DND-41 (cell line): Measurements from ENCODE around the gene ESRRB.

ENCODE experiments used
- ATAC-seq: fragments of 200-7000 bp; cut with Tn5 transposase; 3 replicates; pipeline ENCODE4 v1.9.1; 2021; ENCODE audit warnings: low read depth; ENCODE audit not compliant: insufficient read depth
- DNase-seq: peaks from one replicate; pipeline ENCODE4 v3.0.0-alpha.2; 2020
- H2AFZ ChIP-seq: 2 replicates; pipeline ENCODE4 v1.6.0; 2012; ENCODE audit warnings: low read depth, low read length
- H3K27ac ChIP-seq: 2 replicates; pipeline ENCODE4 v1.5.1; 2012; ENCODE audit warnings: low read length, inconsistent platforms
- H3K27me3 ChIP-seq: fragments of 200-600 bp; sonication (generic); 2 replicates; pipeline ENCODE4 v1.6.0; 2012; ENCODE audit warnings: low read length, mild to moderate bottlenecking, inconsistent platforms; ENCODE audit not compliant: insufficient read depth, poor library complexity
- H3K36me3 ChIP-seq: 2 replicates; pipeline ENCODE4 v1.5.1; 2012; ENCODE audit warnings: low read length, inconsistent platforms; ENCODE audit not compliant: insufficient read depth
- H3K4me1 ChIP-seq: 2 replicates; pipeline ENCODE4 v1.5.1; 2012; ENCODE audit warnings: mild to moderate bottlenecking, low read length; ENCODE audit not compliant: insufficient read depth
- H3K4me2 ChIP-seq: 2 replicates; pipeline ENCODE4 v1.6.0; 2012; ENCODE audit warnings: mild to moderate bottlenecking, moderate library complexity, low read length, inconsistent platforms; ENCODE audit not compliant: insufficient read depth
- H3K4me3 ChIP-seq, 2 experiments: fragments of 200-600 bp in 1 of 2; shearing (Covaris generic) in 1 of 2; 2 replicates each; pipeline ENCODE4 v1.5.1; 2012 to 2016; ENCODE audit warnings: inconsistent platforms in 2 of 2, low read length in 2 of 2, mild to moderate bottlenecking in 2 of 2, low read depth in 1 of 2, moderate library complexity in 1 of 2
- H3K79me2 ChIP-seq: 2 replicates; pipeline ENCODE4 v1.6.0; 2012; ENCODE audit warnings: low read length, inconsistent platforms; ENCODE audit not compliant: insufficient read depth
- H3K9ac ChIP-seq: 2 replicates; pipeline ENCODE4 v1.6.0; 2012; ENCODE audit warnings: low read depth, mild to moderate bottlenecking, inconsistent platforms, low read length, moderate library complexity
- H3K9me3 ChIP-seq: 2 replicates; pipeline ENCODE4 v1.5.1; 2012; ENCODE audit warnings: low read length, moderate library complexity, mild to moderate bottlenecking, inconsistent platforms; ENCODE audit not compliant: insufficient read depth, severe bottlenecking
- H4K20me1 ChIP-seq: 2 replicates; pipeline ENCODE4 v1.6.0; 2012; ENCODE audit warnings: low read length; ENCODE audit not compliant: insufficient read depth
- CTCF ChIP-seq: IDR thresholded peaks from 2 replicates; pipeline ENCODE4 v1.5.1; 2012; ENCODE audit warnings: borderline replicate concordance, low read length, moderate library complexity, mild to moderate bottlenecking; ENCODE audit not compliant: poor library complexity, severe bottlenecking; ENCODE audit errors: extremely low read depth
- EZH2 ChIP-seq: IDR thresholded peaks from 3 replicates; pipeline ENCODE4 v1.6.1; 2012; ENCODE audit warnings: borderline replicate concordance, low read depth, mild to moderate bottlenecking, moderate library complexity, low read length, inconsistent platforms; ENCODE audit not compliant: severe bottlenecking

Gene ESRRB

GRCh38 chr14:76465664-76466063, 89.7 kb downstream of the ESRRB start:
- ATAC-seq (no peak), DNase-seq (no peak)
- H3K27me3 ChIP-seq = no peaks in the 10 kb centered on the region
- no peak overlapping the region for H3K4me3 ChIP-seq
- no peak overlapping the region for H3K4me2 ChIP-seq
- no peaks in the 10 kb centered on the region for H3K36me3 ChIP-seq
- H4K20me1 ChIP-seq = no peaks in the 10 kb centered on the region
- no peaks in the 10 kb centered on the region for H3K9me3 ChIP-seq
- H2AFZ ChIP-seq = no peak overlapping the region
- TF ChIP-seq EZH2 (no peak), CTCF (no peak)
- H3K9ac ChIP-seq = no peak overlapping the region
- no peak overlapping the region for H3K27ac ChIP-seq
- H3K79me2 ChIP-seq = no peaks in the 10 kb centered on the region
- no peaks in the 10 kb centered on the region for H3K4me1 ChIP-seq

- DNase-seq (no peak), ATAC-seq (no peak)
- Histone ChIP-seq H3K36me3 (no peaks in the 10 kb centered on the region), H3K79me2 (no peaks in the 10 kb centered on the region), H4K20me1 (no peaks in the 10 kb centered on the region), H3K4me1 (no peaks in the 10 kb centered on the region), H3K27me3 (peaks cover 6% of the 10 kb centered on the region), H3K27ac (no peak overlapping the region), H3K4me3 (no peak overlapping the region), H3K4me2 (no peak overlapping the region), H2AFZ (no peak overlapping the region), H3K9me3 (no peaks in the 10 kb centered on the region), H3K9ac (no peak overlapping the region)
- TF ChIP-seq EZH2 (no peak), CTCF (no peak)
These were observed 91.8 kb downstream of the ESRRB start for GRCh38 chr14:76467711-76468155.

- Histone ChIP-seq H3K79me2 (no peaks in the 10 kb centered on the region), H3K27me3 (peaks cover 14% of the 10 kb centered on the region), H2AFZ (no peak overlapping the region), H3K4me2 (no peak overlapping the region), H3K4me3 (no peak overlapping the region), H3K9me3 (no peaks in the 10 kb centered on the region), H3K27ac (no peak overlapping the region), H3K9ac (no peak overlapping the region), H3K4me1 (no peaks in the 10 kb centered on the region), H3K36me3 (no peaks in the 10 kb centered on the region), H4K20me1 (no peaks in the 10 kb centered on the region)
- TF ChIP-seq EZH2 (no peak), CTCF (no peak)
- ATAC-seq (no peak), DNase-seq (no peak)
These were observed 96.3 kb downstream of the ESRRB start for GRCh38 chr14:76472199-76472723.
